ENCODE data around the gene PITX1.

Gene PITX1

DNA sequence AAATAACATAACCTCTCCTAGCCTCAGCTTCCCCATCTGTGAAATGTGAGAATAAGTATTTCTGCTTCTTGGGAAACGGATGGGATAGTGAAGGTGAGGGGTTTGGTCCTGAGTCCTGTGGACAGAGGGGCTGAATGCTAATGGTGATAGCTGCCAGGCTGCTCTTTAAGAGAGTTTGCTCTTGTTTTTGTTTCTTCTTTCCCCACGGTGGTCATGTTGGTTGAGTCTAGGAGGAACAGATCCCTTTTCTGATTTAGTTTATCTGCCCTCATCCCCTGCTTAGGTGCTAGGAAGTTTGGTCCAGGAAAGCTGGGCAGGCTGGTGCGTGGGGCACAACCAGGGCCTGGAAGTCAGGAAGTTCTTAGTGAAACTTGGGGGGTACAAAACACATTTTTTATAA lies 7.7 kb upstream of the PITX1 start:
- DNase-seq (ENCODE audit: low read depth) = no peak

DNA sequence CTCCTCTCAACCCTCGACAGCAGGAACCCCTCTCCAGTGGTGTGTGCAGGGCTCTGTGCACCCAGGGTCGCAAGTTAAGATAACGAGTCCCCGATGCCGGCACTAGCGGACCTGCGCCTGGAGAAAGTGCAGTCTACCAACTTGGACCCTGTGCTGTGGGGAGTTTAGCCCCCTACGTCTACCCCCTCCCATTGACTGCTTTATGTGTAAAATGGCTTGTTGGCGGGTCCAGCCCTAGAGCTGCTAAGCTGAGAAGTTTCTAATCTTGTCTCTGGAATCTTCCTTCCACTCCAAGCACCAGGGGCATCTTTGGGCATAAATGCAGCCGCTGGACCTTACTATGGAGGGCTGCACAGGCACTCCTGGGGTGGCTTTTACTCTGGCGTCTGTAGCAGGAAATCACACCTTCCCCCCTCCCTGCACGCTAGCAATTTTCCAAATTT lies 7.1 kb upstream of the PITX1 start:
- DNase-seq (ENCODE audit: low read depth) = no peak

DNA sequence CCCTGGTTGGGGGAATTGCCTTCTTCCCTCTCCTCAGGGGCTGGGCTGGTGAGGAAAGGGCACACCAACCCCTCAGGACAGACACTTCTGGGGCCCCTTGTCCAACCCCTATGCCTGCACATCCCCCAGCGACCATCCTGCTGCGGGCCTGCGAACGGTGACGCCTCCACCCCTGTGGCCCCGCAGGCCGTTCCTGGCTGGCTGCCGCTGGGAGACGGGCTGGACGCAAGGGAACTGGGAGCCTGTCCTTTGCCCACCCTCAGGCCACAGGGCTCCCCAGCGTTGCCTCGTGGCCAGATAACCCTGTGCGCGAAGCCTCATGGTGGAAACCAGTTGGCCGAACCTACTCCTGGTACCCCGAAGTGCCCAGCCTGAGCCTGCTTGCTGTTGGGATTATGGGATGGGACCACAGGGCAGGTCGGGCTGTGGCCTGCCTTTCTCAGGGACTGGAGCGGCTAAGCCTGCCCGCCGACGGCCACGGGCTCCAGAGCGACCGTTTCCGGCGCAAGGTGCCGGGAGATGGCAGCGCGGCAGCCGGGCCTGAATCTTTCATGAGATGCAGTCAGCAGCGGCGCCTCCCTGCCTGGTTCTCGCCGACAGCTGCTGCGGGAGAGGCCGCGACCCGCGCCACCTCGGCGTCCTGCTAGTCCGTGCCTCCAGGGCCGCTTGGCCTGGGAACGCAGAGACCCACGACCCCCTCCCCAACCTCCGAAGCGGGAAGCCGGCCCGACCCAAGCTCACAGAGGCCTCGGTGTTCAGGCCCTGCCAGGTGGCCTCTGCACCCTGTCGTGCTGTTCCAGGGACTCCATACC lies 6.5 kb upstream of the PITX1 start:
- no peak for DNase-seq (ENCODE audit: low read depth)

DNA sequence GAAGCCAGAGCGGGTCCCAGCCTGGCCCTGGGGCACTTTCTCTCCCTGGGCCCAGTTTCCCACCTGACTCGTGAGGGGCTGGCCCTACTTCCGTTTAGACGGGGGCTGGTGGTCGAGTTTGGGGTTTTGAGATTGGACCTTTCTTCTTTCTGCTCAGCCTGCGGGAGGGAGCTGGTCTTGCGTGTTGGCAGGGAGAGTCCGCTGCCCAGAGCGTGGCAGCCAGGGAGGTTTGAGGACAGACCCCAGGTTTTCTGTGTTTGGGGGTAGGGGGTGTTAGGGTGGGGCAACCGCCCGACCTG lies 6.0 kb upstream of the PITX1 start:
- DNase-seq (ENCODE audit: low read depth) = no peak

DNA sequence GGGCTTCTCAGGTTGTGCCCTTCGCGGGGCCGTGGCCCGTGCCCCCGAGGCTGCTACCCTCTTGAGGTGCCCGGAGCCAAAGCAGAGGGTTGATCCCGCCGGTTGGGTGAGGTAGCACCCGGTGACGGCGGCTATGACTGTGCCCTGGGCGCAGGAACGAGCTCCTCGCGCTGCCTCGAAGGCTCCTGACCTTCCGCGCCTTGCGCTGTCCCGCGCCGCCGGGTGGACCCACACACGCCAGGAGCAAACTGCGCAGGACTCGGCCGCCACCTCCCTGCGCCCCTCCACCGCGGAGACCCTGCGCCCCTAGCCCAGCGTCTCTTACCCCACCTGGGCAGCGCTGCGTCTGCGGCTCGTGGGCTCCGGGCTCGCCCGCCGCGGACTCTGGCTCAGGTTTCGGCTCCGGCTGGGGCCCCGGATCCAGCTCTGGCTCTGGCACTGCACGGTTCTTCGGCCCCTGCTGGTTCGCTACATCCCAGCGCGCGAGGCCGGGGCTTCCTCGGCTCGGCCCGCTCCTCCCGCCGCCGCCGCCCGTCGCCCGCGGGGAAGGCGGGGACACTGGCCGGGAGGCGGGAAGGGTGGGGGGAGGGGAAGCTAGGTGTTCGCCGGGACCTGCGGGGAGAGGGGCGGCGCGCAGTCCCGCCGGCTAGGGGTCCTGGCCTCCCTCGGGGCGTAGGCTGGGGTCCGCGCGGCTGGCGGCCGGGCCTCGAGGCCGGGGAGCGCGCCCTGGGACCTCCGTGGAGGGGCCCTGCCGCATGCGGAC lies 5.4 kb upstream of the PITX1 start:
- DNase-seq (ENCODE audit: low read depth) = no peak

DNA sequence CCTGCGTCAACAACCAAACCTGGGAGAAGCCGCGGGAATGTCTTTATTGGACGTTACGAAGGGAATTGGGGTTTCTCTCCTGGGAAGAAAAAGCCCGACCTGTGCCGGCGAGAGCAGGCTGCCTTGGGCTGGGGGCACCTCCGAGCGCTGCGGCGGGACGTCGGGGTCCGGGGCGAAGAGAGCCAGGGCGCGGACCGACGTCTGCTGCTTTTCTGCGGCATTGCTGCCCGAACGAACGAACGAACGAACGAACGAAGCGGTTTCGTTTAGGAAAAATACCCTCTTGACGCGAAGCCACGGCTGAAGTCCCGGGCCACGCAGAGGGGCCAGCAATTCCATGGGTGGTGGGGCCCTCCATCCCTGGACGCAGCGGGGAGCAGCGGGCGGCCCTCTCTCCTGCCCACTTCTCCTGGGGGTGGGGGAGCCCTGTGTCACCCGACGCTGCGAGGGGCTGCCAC lies 4.8 kb upstream of the PITX1 start:
- DNase-seq (ENCODE audit: low read depth) = no peak

DNA sequence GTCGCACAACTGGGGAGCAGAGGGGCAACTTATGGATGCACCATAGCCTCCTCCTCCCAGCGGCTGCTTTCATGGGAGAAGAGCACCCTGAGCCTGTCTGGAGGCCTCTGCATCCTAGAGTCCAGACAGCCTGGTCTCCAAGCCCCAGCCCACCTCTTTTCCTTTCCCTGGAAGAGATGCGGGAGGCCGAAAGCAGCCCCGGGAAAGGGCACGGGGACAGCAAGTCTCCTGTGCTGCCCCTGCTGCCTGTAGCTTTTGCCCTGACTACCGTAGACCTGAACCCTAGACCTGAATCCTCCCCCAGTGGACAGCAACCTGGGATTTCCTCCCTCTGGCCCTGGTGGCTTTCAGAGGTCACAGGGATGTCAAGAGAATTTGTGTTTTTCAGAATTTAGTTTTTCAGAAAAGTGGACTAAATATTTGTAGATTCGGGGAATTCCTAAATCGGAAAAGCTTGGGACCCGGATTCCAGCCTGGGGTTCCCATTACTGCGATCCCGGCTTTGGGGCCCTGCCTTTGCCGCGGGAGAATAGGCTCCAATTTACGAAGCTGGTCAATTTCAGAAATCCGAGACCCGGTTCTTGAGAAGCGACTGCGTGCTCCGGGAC lies 4.3 kb upstream of the PITX1 start:
- DNase-seq (ENCODE audit: low read depth) = no peak

DNA sequence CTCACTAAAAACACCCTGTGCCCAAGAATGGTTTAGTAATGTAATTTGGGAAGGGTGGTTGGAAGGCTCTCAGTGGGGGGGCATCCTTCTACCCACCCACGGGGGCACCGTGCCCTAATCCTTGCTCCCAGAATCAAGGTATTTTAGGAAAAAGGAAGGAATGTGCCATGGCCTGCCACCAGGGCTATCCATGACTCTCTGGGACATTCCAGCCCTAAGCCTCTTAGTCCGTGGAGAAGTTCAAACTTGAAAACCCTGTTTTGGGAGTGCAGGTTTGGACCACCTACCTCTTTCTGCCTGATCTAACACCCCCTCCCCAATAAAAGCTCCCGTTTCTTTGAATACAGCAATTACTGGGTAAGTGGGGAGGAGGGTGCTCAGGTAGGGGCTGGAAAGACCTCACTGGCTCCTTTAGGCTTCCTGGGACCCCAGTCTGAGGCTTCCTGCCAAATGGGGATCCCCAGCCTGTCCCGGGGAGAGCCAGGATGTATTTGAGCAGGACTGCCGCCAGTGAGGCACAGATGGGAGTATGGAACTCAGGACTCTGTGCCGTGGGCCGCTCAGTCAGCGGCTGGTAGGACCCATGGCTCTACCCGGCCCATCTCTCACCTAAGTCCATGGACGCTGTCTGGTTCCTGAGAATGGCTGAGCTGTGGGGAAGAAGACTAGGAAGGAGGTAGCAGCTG lies 3.6 kb upstream of the PITX1 start:
- DNase-seq (ENCODE audit: low read depth) = no peak

DNA sequence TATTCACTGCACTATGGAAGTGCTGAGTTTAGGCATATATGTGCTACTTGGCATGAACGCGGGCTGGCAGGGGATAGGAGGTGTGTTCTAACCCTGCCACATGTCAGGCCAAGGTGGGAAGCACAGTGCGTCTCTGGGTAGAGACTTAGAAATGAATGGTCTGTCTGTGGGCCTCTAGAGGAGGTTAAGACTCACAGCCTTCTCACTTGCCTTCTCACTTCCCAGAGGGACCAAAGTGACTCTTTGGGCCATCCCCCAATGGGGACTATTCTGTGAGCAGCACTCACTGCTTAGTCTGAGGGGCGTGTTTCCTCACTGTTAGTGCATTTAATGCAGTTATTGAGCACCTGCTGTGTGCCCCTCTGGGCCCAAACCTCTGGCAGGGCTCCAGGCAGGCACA lies 2.4 kb upstream of the PITX1 start:
- no peak for DNase-seq (ENCODE audit: low read depth)

DNA sequence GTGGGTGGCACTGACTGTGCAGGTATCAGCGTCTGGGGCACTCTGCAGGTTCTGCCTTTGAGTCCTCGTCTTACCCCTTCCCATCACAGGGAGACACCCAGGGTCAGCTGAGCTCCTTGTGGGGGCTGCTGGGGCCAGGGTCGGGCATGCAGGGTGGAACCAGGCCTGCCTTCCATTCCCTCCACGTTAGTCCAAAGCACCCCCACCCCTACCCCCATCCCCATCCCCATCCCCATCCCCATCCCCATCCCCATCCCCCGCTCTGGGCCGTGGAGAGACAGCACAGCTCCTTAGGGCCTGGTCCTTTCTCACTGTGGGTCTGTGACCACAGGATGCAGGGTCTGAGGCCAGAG lies 1.6 kb upstream of the PITX1 start:
- DNase-seq (ENCODE audit: low read depth) = no peak

DNA sequence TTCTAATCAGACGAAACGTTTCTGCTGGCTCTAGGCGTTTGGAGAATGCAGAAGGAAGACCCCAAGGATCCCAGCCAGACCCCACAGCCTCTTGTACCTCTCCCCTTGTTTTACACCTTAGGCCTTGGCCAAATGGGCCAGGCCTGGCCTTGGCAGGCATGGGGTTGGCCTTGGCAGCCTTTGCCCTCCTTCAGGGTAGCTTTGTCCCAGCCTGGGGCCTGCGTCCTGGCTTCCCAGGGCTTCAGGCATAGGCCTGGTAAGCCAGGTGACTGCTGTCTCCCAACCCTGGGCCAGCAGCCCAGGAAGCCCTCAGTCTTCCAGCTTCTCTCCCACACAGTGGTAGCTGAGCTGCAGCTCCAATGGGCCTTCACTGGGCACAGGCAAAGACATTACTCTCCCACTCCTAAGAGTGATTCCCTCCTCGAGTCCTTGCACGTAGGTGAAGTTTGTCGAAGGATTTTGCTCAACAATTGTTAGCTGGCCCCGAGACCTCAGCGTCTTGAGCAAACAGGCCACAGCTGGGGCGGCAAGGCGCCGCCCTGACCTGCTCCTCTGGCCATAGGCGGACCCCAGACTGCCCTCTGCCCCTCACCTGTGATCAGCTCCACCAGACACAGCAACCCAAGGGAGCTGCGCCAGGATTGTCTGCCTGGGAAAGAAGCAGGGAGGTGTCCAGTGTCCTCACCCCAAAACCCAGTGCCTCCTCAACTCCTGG lies 1.1 kb upstream of the PITX1 start:
- DNase-seq (ENCODE audit: low read depth) = no peak

DNA sequence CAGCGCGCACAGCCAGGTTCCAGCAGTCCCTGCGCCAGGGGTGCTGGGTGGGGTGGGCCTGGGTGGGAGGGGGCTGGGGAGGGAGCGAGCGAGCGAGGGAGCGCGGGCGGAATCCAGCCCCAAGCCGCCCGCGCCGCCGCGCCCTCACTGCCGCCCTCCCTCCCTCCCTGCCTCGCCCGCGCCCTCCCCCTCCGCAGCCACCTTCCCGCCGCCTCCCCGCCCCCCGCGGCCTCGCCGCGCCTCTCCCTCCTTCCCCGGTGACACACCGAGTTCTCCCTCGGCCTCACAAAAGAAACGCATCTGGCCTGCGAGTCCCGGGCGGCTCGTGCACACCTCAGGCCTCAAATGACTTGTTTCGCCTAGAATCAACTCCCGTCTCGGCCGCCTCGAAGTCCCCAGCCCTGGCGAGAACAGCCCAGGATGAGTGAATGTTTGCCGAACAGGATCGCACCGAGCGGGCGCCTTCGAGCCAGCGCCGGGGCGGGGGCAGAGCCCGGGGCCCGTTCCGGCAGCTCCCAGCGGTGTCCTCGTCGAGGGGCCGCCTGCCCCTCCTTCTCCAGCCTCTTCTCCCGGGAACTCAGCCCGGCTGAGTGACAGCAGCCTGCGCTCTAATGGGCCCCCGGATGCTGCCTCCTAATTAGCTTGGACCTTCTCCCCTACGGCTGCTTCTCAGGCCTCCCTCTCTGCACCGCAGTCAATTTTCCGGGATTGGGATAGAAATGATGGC lies 371 bp upstream of the PITX1 start:
- DNase-seq (ENCODE audit: low read depth) = no peak

DNA sequence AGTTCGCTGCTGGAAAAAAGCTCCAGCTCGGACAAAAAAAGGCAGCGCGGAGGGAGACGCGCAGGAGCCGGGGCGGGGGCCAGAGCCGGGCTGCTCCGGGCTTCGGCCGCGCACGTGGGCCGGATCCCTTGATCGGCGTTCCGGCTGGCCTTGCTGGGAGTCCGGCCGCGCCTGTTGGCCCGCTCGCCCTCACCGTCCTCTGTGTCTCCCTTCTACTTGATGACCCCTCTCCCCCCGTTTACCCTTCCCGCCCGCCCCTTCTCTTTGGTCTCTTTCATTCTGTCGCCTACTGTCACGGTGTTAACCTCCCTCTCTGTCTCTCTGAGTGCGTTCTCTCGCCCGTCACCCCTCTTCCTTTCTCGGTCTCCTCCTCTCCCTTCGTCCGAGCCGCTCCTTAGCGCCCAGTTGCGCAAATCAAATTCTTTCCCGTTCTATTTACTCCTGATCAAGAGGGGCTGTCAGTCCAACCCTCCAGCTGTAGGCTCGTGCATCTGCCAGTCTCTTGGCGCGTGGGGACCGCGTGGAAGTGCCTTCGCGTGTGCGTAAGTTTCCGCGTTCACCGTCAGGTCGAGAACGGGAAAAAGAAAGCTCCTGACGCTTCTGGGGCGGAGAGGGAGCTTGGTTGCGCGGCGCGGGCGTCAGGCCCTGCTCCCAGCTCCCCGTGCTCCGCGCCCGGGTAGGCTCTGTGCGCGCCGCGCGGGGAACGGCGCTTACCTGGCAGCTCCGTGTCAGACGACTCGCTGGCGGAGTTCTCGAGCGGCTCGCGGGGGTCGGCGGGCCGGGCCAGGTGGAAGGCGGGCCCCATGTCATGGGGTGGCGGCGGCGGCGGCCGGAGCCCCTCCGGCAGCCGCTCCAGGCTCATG lies 798 bp downstream of the PITX1 start:
- no peak for DNase-seq (ENCODE audit: low read depth)

DNA sequence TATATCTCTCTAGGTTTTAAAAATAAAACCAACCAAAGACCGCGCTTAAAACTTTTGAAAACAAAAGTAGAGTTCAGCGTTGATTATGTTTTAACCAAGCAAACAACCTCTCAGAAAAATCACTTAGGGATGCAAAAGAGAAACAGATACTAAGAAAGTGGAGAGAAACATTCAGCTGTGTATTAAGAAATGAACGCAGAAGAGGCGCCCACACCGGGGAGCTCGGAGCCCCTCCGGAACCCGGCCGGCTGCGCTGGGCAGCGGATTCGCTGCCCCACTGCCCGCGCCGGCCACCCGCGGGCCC lies 1.4 kb downstream of the PITX1 start:
- DNase-seq (ENCODE audit: low read depth) = no peak

DNA sequence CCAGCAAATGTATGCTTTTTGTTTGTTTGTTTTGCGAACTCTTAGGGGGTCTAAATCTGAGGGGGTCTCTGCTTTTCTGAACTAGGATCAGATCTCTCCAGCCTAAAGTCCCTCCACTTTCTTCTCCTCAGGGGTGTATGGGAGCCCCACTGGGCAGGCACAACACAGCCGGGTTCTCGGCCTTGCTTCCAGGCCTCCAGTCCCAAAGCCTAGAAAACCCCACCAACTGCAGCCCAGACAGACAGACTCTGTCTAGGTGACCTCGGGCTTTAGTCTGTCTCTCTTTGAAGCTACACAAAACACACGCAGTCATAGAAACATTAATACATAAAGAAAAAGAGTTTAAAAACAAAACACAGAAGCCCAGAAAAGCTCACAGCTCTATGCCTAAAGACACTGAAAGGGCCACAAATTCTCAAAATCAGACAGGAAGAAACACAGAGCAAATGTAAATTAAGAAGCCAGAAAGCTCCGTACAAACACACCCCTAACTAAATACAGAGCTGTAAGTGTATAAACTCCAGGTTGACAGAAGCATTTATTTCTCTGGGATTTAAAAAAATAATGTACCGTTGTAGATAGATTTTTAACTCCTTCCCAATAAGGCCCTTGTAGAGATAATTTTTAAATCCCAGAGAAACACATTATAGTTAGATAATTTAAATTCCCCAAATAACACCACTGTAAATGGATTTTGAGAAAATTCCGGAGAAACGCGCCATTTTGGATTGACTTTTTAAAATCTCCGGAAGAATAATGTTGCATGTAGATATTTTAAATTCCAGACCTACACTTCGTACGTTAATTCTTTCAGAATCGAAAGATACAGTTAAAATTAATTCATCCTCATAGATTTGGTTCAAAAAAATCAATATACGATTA lies 2.0 kb downstream of the PITX1 start:
- no peak for DNase-seq (ENCODE audit: low read depth)

DNA sequence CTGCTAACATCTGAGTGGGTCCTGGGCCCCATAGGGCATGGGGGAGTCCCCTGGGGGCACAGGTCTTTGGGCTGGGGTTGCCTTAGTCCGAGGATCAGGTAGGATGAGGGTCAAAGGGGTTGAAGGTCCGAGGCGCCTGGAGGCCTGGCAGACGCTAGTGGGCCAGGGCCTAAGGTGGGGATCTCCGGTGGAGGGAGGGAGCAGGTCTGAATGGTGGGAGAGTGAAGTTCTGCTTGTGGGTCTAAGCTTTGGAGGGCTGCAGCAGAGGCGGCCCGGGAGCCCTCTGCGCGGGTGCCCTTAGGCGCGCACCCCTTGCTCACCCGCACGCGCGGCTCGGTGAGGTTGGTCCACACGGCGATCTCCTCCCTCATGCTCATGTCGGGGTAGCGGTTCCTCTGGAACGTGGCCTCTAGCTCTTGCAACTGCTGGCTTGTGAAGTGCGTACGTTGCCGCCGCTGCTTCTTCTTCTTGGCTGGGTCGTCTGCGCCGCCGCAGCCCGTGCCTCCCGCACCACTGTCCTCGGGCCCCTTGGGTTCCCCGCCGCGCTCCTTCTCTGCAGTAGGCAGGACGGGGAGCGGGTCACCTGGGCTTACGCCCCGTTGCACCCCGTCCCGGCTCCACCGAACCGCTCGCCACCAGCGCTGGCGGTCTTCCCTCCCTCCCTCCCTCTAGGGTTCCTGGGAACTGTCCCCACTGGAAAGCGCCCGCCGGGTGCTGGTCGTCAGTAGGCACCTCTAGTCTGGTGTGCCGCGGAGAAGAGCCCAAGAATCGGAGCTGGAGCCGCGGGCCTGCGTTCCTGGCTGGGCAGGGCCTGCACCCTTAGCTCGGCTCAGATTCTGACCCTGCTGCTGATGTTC lies 2.8 kb downstream of the PITX1 start:
- DNase-seq (ENCODE audit: low read depth) = no peak

DNA sequence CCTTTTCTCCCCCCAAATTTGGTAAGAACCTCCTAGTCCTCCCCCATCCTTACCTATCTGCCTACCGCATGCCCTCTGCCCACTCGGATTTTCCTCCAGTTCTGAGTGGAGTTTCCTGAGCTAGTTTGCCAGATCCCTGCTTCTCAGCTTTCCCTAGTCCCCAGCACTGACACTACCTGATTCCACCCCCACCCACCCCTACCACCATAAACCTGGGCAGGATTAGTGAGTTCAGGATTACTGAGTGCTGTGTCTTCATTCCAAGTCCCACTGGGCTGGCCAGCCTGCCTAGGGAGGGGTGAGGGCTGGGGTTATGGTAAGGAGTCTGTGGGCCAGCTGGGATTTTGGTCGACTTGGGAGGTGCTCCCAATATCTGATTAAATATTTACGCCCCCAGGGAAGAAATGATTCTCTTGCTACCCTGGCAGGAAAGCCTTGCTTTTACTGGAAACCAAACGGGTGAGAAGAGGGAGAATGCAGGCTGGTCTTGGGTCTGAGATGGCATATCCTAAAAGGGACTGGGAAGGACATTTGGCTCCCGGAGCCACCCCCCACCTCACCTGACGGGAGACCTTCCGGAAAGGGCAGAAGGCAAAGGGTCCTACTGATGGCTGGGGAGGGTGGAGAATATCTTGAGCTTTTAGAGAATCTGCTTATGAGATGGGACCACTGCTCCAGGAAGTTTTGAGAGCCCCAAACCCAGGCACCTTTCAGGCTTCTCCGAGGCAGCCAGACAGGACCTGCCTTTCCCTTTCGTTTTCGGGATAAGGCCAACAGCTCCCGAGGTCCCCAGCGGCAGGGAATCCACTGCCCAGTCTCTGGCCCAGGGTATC lies 3.7 kb downstream of the PITX1 start:
- no peak for DNase-seq (ENCODE audit: low read depth)
